Left lung (tissue), 10 donors: ENCODE data around the gene CDC42EP4. TPM values are rescaled to one million over a fixed set of nuclear protein-coding genes. Genes with fewer than 3 reads are reported as not detected.
"Not testable (repeated sequence)": the region's sequence is repeated elsewhere in the genome, so short reads cannot be mapped to it uniquely, and the experiment has no call there.

Source experiments
- ATAC-seq: fragments of 200-7000 bp; cut with Tn5 transposase; one replicate; pipeline ENCODE4 v1.9.1; 2020; ENCODE audit warnings: moderate library complexity
- DNase-seq, 4 donors: peaks; one replicate each; pipeline ENCODE4 v3.0.0-alpha.2; 2013 to 2020
- H3K27ac ChIP-seq, 2 donors: fragments of 200-600 bp; sonication (generic) in 1 of 2; one replicate each; pipeline versions ENCODE4 v1.5.0 to v1.8.0; 2020 to 2021
- H3K27me3 ChIP-seq, 2 donors: fragments of 200-600 bp; sonication (generic) in 1 of 2; one replicate each; pipeline versions ENCODE4 v1.5.0 to v1.8.0; 2020 to 2021
- H3K36me3 ChIP-seq, 2 donors: fragments of 200-600 bp; sonication (generic) in 1 of 2; one replicate each; pipeline versions ENCODE4 v1.5.0 to v1.8.0; 2020 to 2021
- H3K4me1 ChIP-seq, 2 donors: fragments of 200-600 bp; one replicate each; pipeline ENCODE4 v1.8.0; 2021
- H3K4me3 ChIP-seq, 2 donors: fragments of 200-600 bp; sonication (generic) in 1 of 2; one replicate each; pipeline versions ENCODE4 v1.5.0 to v1.8.0; 2020 to 2021; ENCODE audit warnings: mild to moderate bottlenecking in 1 of 2
- H3K9me3 ChIP-seq, 2 donors: fragments of 200-600 bp; sonication (generic) in 1 of 2; one replicate each; pipeline versions ENCODE4 v1.5.0 to v1.8.0; 2020 to 2021
- intact Hi-C, 2 donors: fragments of 100-400 bp; cut with DNase I; formaldehyde crosslinking; loops; one replicate each; pipeline versions ENCODE4 v1.11.2 to v1.14.2; 2022
- polyA plus RNA-seq, 6 donors: library from polyadenylated mRNA; unstranded; fragments of 120-200 nt; gene quantifications; one replicate each; pipeline ENCODE4 v1.2.1, GENCODE V29; 2013; ENCODE audit not compliant: insufficient read length in 6 of 6
- total RNA-seq, 2 donors: library from RNA; stranded (reverse); fragmentation: NEBNext Ultra II Directional; extraction: Animal tissue kit (Norgen Biotek cat#: 25700); gene quantifications; one replicate each; pipeline ENCODE4 v1.2.1, GENCODE V29; 2021
- TF ChIP-seq, protein P1 (sequence below), 2 donors: fragments of 200-600 bp; sonication (generic) in 1 of 2; IDR thresholded peaks; one replicate each; pipeline versions ENCODE4 v1.5.0 to v1.8.0; 2021; ENCODE audit warnings: antibody characterized with exemption in 2 of 2
- donor health status: DM: no; HTN: yes; CAD: no.
- donor health status: DM: no; HTN: no; CAD: no.

CDC42EP4 gene
- total and polyA plus RNA-seq, 8 donors, result 30.2 to 86.3 (median 67.1) TPM

DNA sequence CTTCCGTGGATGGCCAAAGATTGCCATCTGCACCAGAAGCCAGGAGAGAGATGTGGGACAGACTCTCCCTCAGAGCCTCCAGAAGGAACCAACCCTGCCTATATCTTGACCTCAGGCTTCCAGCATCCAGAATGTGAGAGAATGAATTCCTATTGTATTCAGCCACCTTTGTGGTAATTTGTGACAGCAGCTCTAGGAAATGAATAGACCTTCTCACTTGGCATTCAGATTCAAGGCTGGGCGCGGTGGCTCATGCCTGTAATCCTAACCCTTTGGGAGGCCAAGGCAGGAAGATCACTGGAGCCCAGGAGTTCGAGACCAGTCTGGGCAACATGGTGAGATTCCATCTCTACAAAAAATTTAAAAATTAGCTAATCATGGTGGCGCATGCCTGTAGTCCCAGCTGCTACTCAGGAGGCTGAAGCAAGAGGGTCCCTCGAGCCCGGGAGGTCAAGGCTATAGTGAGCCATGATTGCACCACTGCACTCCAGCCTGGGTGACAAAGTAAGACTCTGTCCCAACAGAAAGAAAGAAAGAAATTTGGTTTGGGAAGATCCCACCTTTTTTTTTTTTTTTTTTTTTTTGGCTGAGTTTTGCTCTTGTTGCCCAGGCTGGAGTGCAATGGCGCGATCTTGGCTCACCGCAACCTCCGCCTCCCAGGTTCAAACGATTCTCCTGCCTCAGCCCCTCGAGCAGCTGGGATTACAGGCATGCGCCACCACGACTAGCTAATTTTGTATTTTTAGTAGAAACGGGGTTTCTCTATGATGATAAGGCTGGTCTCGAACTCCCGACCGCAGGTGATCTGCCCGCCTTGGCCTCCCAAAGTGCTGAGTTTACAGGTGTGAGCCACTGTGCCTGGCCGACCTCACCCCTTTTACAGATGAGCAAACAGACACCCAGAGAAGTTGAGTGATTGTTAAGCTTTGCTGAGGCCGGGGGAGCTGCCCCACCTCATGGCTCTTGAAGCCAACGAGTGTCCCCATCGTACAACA, 45.9 kb downstream of the CDC42EP4 start:
- TF ChIP-seq, protein P1, sequence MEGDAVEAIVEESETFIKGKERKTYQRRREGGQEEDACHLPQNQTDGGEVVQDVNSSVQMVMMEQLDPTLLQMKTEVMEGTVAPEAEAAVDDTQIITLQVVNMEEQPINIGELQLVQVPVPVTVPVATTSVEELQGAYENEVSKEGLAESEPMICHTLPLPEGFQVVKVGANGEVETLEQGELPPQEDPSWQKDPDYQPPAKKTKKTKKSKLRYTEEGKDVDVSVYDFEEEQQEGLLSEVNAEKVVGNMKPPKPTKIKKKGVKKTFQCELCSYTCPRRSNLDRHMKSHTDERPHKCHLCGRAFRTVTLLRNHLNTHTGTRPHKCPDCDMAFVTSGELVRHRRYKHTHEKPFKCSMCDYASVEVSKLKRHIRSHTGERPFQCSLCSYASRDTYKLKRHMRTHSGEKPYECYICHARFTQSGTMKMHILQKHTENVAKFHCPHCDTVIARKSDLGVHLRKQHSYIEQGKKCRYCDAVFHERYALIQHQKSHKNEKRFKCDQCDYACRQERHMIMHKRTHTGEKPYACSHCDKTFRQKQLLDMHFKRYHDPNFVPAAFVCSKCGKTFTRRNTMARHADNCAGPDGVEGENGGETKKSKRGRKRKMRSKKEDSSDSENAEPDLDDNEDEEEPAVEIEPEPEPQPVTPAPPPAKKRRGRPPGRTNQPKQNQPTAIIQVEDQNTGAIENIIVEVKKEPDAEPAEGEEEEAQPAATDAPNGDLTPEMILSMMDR (IDR thresholded peaks at IDR 0.05), result no peak
- intact Hi-C loops, result loop anchor here in 1 of 2 donors (5.0 kb wide), 1 partner anchor 96 kb away; no protein-coding TSS in a partner anchor
- Histone ChIP-seq H3K9me3 (no peaks in the 10 kb centered on the region), H3K27ac (no peak overlapping the region), H3K4me1 (peaks cover 0 to 16% of the 10 kb centered on the region in 2 donors), H3K27me3 (no peaks in the 10 kb centered on the region), H3K36me3 (no peaks in the 10 kb centered on the region), H3K4me3 (no peak overlapping the region)
- DNase-seq (no peak), ATAC-seq (no peak)

DNA sequence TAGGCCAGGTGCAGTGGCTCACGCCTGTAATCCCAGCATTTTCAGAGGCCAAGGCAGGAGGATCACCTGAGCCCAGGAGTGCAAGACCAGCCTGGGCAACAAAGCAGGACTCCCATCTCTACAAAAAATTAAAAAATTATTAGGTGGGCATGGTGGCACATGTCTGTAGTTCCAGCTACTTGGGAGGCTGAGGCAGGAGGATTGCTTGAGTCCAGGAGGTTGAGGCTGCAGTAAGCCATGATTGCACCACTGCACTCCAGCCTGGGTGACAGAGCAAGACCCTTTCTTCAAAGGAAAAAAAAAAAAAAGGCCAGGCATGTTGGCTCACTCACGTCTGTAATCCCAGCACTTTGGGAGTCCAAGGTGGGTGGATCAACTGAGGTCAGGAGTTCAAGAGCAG, 47.4 kb downstream of the CDC42EP4 start:
- H3K4me3 ChIP-seq, ATAC-seq, H3K9me3 ChIP-seq, intact Hi-C loops, H3K36me3 ChIP-seq, DNase-seq, H3K27me3 ChIP-seq, H3K27ac ChIP-seq: not testable (repeated sequence)
- peaks cover 0 to 16% of the 10 kb centered on the region in 2 donors for H3K4me1 ChIP-seq

DNA sequence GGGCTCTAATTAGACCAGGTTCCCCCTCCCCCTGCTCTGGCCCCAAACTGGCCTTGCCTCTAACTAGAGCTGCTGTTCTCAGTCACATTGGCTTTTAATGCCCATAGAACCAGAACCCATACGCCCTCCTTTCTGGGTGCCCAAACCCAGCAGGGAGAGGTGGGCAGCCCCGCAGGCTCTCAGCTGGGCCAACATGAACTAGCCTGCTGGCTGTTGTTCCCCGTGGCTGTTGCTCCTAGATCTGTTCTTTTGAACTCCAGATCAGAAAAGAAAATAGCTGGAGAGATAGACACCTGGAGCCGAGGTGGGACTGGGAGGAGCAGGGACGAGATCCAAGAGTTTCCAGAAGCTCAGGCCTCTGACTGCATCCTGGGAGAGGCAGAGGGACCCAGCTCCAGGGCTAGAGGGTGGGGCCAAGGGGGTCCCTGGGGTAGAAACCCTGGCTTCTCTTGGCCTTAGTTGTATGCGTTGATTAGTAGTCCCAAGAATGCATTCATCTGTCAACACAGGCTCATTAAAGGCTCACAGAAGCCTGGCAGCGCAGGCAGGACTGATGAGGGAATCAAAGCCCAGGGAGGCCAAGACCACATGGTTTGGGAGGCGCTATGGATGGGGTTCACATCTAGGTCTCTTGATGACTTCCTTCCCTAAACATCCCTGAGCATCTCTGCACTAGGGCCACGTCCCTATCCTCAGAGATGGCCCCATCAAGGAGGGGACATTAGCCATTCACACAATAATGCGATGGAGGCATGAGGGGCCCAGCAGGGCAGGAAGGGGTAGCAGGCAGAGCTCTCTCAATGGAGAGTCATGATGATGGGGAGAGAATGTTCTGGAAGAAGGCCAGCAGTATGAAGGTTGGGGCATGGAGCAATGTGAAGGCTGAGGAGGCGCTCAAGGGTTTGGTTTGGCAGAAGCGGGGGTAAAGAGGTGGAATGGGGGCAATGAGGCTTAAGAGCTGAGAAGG, 48.8 kb downstream of the CDC42EP4 start:
- TF ChIP-seq, protein P1 (IDR thresholded peaks at IDR 0.05), result no peak
- no peaks in the 10 kb centered on the region for H3K27me3 ChIP-seq
- intact Hi-C loops, result no loop called here
- H3K27ac ChIP-seq, result no peak overlapping the region
- ATAC-seq (no peak), DNase-seq (no peak)
- H3K4me1 ChIP-seq, result peaks cover 0 to 16% of the 10 kb centered on the region in 2 donors
- no peaks in the 10 kb centered on the region for H3K9me3 ChIP-seq
- no peaks in the 10 kb centered on the region for H3K36me3 ChIP-seq
- no peak overlapping the region for H3K4me3 ChIP-seq

DNA sequence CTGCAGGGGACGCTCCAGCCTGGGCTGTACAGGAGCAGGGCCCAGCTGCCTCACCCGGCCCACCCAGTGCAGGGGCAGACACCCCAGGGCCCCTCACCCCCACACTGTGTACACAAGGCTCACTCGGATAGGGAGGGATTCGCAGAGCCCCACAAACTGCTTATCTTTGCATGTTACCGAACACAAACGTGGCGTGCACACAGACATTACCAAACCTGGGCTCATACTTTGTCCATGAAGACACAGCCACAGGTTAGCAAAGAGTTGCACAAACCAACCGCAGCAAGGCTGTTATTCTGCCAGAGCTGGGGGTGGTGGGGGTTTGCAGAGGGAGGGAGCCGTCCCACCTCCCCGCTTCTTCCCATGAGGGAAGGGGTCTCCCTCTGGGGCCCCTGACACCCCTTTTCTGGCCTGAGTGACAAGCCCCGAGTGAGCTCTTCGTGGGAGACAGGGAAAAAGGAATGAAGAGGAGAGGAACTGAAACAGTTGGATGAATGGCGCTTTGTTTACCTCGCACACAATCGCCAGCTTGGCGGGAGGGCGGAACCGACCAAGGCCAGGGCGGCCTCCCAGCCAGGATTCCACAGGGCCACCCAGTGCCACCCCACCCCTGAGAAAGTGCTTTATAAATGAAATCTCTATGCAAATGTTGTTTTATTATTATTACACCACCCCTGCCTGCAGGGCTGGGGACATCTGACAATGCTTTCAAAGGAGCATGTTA, 49.7 kb downstream of the CDC42EP4 start:
- peak overlapping the region in 1 of 2 donors; percentile 5 for H3K27ac ChIP-seq
- TF ChIP-seq, protein P1 (IDR thresholded peaks at IDR 0.05), result no peak
- ATAC-seq, result peak; percentile 15
- peak in 1 of 4 donors; percentile 72 for DNase-seq
- H3K27me3 ChIP-seq, result no peaks in the 10 kb centered on the region
- H3K36me3 ChIP-seq, result no peaks in the 10 kb centered on the region
- no peaks in the 10 kb centered on the region for H3K9me3 ChIP-seq
- peaks cover 0 to 16% of the 10 kb centered on the region in 2 donors for H3K4me1 ChIP-seq
- H3K4me3 ChIP-seq, result no peak overlapping the region
- intact Hi-C loops, result no loop called here

DNA sequence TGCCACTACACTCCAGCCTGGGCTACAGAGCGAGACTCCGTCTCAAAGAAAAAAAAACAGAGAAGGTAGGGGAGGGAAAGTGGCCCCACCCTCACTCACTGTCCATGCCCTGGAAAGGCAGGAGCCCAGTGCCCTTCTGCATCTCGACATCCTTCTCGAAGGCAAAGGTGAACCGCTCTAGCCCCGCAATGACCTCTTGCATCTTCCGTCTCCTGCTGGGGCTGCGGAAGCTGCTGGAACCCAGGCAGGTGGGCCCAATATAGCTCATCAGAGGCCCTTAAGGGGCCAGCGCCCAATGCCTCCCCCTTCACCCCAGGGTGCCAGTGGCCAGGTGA, 50.2 kb downstream of the CDC42EP4 start, which contains the start of gene CPSF4L:
TSS of gene CPSF4L (minus strand) at position 264 of the 335 bp plus-strand sequence. CDS start at position 202, 62 bp downstream.
- H3K27me3 ChIP-seq, result no peaks in the 10 kb centered on the region
- H3K4me3 ChIP-seq, result no peak within 1 kb of the TSS

More for the DNA sequence above, 50.2 kb downstream of the CDC42EP4 start, which contains the start of gene CPSF4L:
- TF ChIP-seq, protein P1 (IDR thresholded peaks at IDR 0.05), result no peak
- DNase-seq, result no peak
- peak within 1 kb of the TSS in 1 of 2 donors; percentile 5 for H3K27ac ChIP-seq
- H3K9me3 ChIP-seq, result no peaks in the 10 kb centered on the region
- intact Hi-C loops, result no loop called here
- H3K36me3 ChIP-seq, result no peaks in the 10 kb centered on the region
- no peak for ATAC-seq
- H3K4me1 ChIP-seq, result peaks cover 0 to 16% of the 10 kb centered on the region in 2 donors
